IMR-90 (cell line): ENCODE results near the gene USB1. TPM values are rescaled to one million over a fixed set of nuclear protein-coding genes. Genes with fewer than 3 reads are reported as not detected.

Experiments used
- ATAC-seq: fragments of 200-7000 bp; cut with Tn5 transposase; 2 replicates; pipeline ENCODE4 v1.9.1; 2020; ENCODE audit warnings: low read depth, mild to moderate bottlenecking, moderate library complexity
- BruUV-seq: library from RNA; stranded (reverse); fragments of 400-500 nt; replicated peaks from 2 replicates; lab custom pipeline; 2021; lab: Mats Ljungman, UMichigan
- CTCF ChIA-PET: fragments of 300-600 bp; formaldehyde crosslinking; extraction: SDS; loops from one replicate; lab custom pipeline; 2021; ENCODE audit warnings: antibody characterized with exemption; lab: Yijun Ruan, JAX
- POLR2A ChIA-PET: fragments of 300-600 bp; sonication (Branson Sonifier 250); formaldehyde crosslinking; loops from one replicate; lab custom pipeline; 2022; ENCODE audit warnings: antibody characterized with exemption; ENCODE audit not compliant: unreplicated experiment; lab: Charles Lee
- DNase-seq: peaks from one replicate; pipeline ENCODE4 v3.0.0; 2013
- H2AFZ ChIP-seq: replicated peaks from 2 replicates; pipeline ENCODE3; 2013; ENCODE audit warnings: low read length, mild to moderate bottlenecking; ENCODE audit not compliant: poor library complexity
- H2AK5ac ChIP-seq: 2 replicates; pipeline ENCODE4 v1.6.1; 2013; ENCODE audit warnings: low read depth, low read length, inconsistent platforms
- H2AK9ac ChIP-seq: replicated peaks from 2 replicates; pipeline ENCODE3; 2013; ENCODE audit warnings: mild to moderate bottlenecking, low read depth, low read length, moderate library complexity; ENCODE audit not compliant: poor library complexity
- H2BK120ac ChIP-seq: 2 replicates; pipeline ENCODE4 v1.6.1; 2013; ENCODE audit warnings: low read depth, low read length, inconsistent platforms
- H2BK15ac ChIP-seq: 3 replicates; pipeline ENCODE4 v1.6.1; 2013; ENCODE audit warnings: low read depth, low read length, inconsistent platforms
- H2BK20ac ChIP-seq: 2 replicates; pipeline ENCODE4 v1.6.1; 2013; ENCODE audit warnings: low read depth, mild to moderate bottlenecking, inconsistent platforms, low read length, moderate library complexity
- H2BK5ac ChIP-seq: 2 replicates; pipeline ENCODE4 v1.6.1; 2013; ENCODE audit warnings: mild to moderate bottlenecking, low read depth, low read length, inconsistent platforms; ENCODE audit not compliant: poor library complexity, severe bottlenecking
- H3K14ac ChIP-seq: replicated peaks from 2 replicates; pipeline ENCODE4 v1.6.1; 2013; ENCODE audit warnings: low read depth, low read length, inconsistent platforms
- H3K18ac ChIP-seq: 2 replicates; pipeline ENCODE4 v1.6.1; 2013; ENCODE audit warnings: low read depth, low read length, control low read depth
- H3K23ac ChIP-seq: 2 replicates; pipeline ENCODE4 v1.6.1; 2013; ENCODE audit warnings: low read depth, low read length, inconsistent platforms
- H3K27ac ChIP-seq: 2 replicates; pipeline ENCODE4 v1.5.1; 2013; ENCODE audit warnings: mild to moderate bottlenecking, control low read depth, low read length; ENCODE audit not compliant: insufficient read depth
- H3K27me3 ChIP-seq: 2 replicates; pipeline ENCODE4 v1.6.1; 2013; ENCODE audit warnings: low read length; ENCODE audit not compliant: control insufficient read depth, insufficient read depth
- H3K36me3 ChIP-seq: 2 replicates; pipeline ENCODE4 v1.6.1; 2013; ENCODE audit warnings: low read length, mixed read lengths; ENCODE audit not compliant: control insufficient read depth, insufficient read depth
- H3K4ac ChIP-seq: 2 replicates; pipeline ENCODE4 v1.6.1; 2013; ENCODE audit warnings: low read depth, low read length, inconsistent platforms
- H3K4me1 ChIP-seq: 2 replicates; pipeline ENCODE4 v1.6.1; 2013; ENCODE audit warnings: low read length, mixed read lengths; ENCODE audit not compliant: control insufficient read depth, insufficient read depth
- H3K4me2 ChIP-seq: 2 replicates; pipeline ENCODE4 v1.6.1; 2013; ENCODE audit warnings: low read depth, mild to moderate bottlenecking, control low read depth, low read length, moderate library complexity
- H3K4me3 ChIP-seq: 2 replicates; pipeline ENCODE4 v1.5.1; 2013; ENCODE audit warnings: low read depth, mild to moderate bottlenecking, control low read depth, low read length, moderate library complexity; ENCODE audit not compliant: insufficient read depth
- H3K56ac ChIP-seq: 2 replicates; pipeline ENCODE4 v1.6.1; 2013; ENCODE audit warnings: low read length, inconsistent platforms; ENCODE audit not compliant: insufficient read depth; ENCODE audit errors: extremely low read depth
- H3K79me1 ChIP-seq, 2 experiments: 2 replicates each; pipeline ENCODE4 v1.6.1; 2013; ENCODE audit warnings: low read length in 2 of 2, inconsistent platforms in 1 of 2, low read depth in 1 of 2
- H3K9ac ChIP-seq: 2 replicates; pipeline ENCODE4 v1.6.1; 2013; ENCODE audit warnings: low read depth, low read length, control low read depth
- H3K9me1 ChIP-seq: 2 replicates; pipeline ENCODE4 v1.6.1; 2013; ENCODE audit warnings: low read length, inconsistent platforms; ENCODE audit not compliant: insufficient read depth
- H3K9me3 ChIP-seq: 2 replicates; pipeline ENCODE4 v1.6.1; 2013; ENCODE audit warnings: low read length; ENCODE audit not compliant: control insufficient read depth, insufficient read depth
- H4K20me1 ChIP-seq: 2 replicates; pipeline ENCODE4 v1.6.1; 2013; ENCODE audit warnings: low read length, inconsistent platforms; ENCODE audit not compliant: insufficient read depth
- H4K5ac ChIP-seq: 2 replicates; pipeline ENCODE4 v1.6.1; 2013; ENCODE audit warnings: mild to moderate bottlenecking, low read depth, low read length, control low read depth
- H4K8ac ChIP-seq, 2 experiments: 2 replicates each; pipeline ENCODE4 v1.6.1; 2013; ENCODE audit warnings: low read depth in 2 of 2, low read length in 2 of 2, control low read depth in 1 of 2, inconsistent platforms in 1 of 2
- H4K91ac ChIP-seq: 2 replicates; pipeline ENCODE4 v1.6.1; 2013; ENCODE audit warnings: low read depth, low read length, inconsistent platforms; ENCODE audit not compliant: insufficient read depth
- BHLHE40 ChIP-seq: fragments of 150-350 bp; IDR thresholded peaks from 2 replicates; pipeline ENCODE4 v1.6.1; 2016; ENCODE audit warnings: mild to moderate bottlenecking, low read depth, low read length
- CEBPB ChIP-seq: IDR thresholded peaks from 2 replicates; pipeline ENCODE4 v1.6.1; 2012; ENCODE audit warnings: low read depth, low read length, improper control_type of control experiment
- CHD1 ChIP-seq: IDR thresholded peaks from 2 replicates; pipeline ENCODE4 v1.6.1; 2012; ENCODE audit warnings: low read depth, low read length, improper control_type of control experiment
- FOS ChIP-seq: fragments of 150-350 bp; IDR thresholded peaks from 2 replicates; pipeline ENCODE4 v1.6.1; 2016; ENCODE audit warnings: low read depth, low read length
- MAFK ChIP-seq: IDR thresholded peaks from 2 replicates; pipeline ENCODE4 v1.6.1; 2012; ENCODE audit warnings: low read depth, low read length, improper control_type of control experiment
- MAZ ChIP-seq: IDR thresholded peaks from 2 replicates; pipeline ENCODE4 v1.6.1; 2012; ENCODE audit warnings: low read depth, mild to moderate bottlenecking, low read length, improper control_type of control experiment, moderate library complexity, borderline replicate concordance
- MXI1 ChIP-seq: IDR thresholded peaks from 2 replicates; pipeline ENCODE4 v1.6.1; 2012; ENCODE audit warnings: low read depth, mild to moderate bottlenecking, low read length, moderate library complexity, borderline replicate concordance
- NFE2L2 ChIP-seq: fragments of 150-350 bp; IDR thresholded peaks from 2 replicates; pipeline ENCODE4 v1.6.1; 2016; ENCODE audit warnings: low read depth, mild to moderate bottlenecking, low read length
- POLR2A ChIP-seq: IDR thresholded peaks from 2 replicates; pipeline ENCODE4 v1.6.1; 2012; ENCODE audit warnings: mild to moderate bottlenecking, low read depth, low read length
- RAD21 ChIP-seq: IDR thresholded peaks from 2 replicates; pipeline ENCODE4 v1.6.1; 2012; ENCODE audit warnings: low read length, improper control_type of control experiment
- RCOR1 ChIP-seq: IDR thresholded peaks from 2 replicates; pipeline ENCODE4 v1.6.1; 2012; ENCODE audit warnings: mild to moderate bottlenecking, low read length, improper control_type of control experiment; ENCODE audit not compliant: insufficient replicate concordance
- RFX5 ChIP-seq: IDR thresholded peaks from 2 replicates; pipeline ENCODE4 v1.8.0; 2012; ENCODE audit warnings: low read depth, mild to moderate bottlenecking, low read length, moderate library complexity
- SMC3 ChIP-seq: fragments of 150-350 bp; IDR thresholded peaks from 2 replicates; pipeline ENCODE4 v1.6.1; 2016; ENCODE audit warnings: low read depth, mild to moderate bottlenecking, antibody characterized with exemption, low read length, moderate library complexity
- WGBS, 2 experiments: methylation state at CpG; one replicate each; pipeline versions ENCODE4 v1.1.5 to v1.1.7; 2013; ENCODE audit warnings: missing lambda C conversion rate in 2 of 2; ENCODE audit not compliant: insufficient read length in 1 of 2; ENCODE audit errors: extremely low coverage in 2 of 2; 5-methylcytosine and 5-hydroxymethylcytosine counted together
- dilution Hi-C: fragments of 300-500 bp; cut with HindIII; formaldehyde crosslinking; loops from one replicate; pipeline ENCODE4 v1.14.3; 2018; ENCODE audit warnings: low sequenced_read_pairs; ENCODE audit not compliant: unreplicated experiment
- in situ Hi-C: fragments of 300-500 bp; cut with MboI; formaldehyde crosslinking; loops from 3 replicates; pipeline ENCODE4 v1.14.3; 2019; ENCODE audit warnings: low sequenced_read_pairs, inconsistent platforms, mixed read lengths
- intact Hi-C: fragments of 100-400 bp; cut with micrococcal nuclease; formaldehyde crosslinking; loops from 2 replicates; pipeline ENCODE4 v1.10.0; 2022
- polyA plus RNA-seq, 3 experiments: library from polyadenylated mRNA; depleted of rRNA; stranded (reverse); fragments of >200 nt; gene quantifications; 2 replicates each; pipeline ENCODE4 v1.2.3, GENCODE V29; 2012; ENCODE audit warnings: low replicate concordance in 1 of 3
- total RNA-seq: library from RNA; depleted of rRNA; stranded (reverse); fragments of >200 nt; gene quantifications from 2 replicates; pipeline ENCODE4 v1.2.3, GENCODE V29; 2012
- TF ChIP-seq, protein P1 (sequence below): fragments of 150-350 bp; IDR thresholded peaks from 2 replicates; pipeline ENCODE4 v1.6.1; 2016; ENCODE audit warnings: low read depth, mild to moderate bottlenecking, low read length, moderate library complexity, borderline replicate concordance
- TF ChIP-seq, protein P2 (sequence below): conservative IDR thresholded peaks from 2 replicates; pipeline ENCODE4 v1.5.1; 2012; ENCODE audit warnings: mild to moderate bottlenecking, low read depth, low read length, improper control_type of control experiment
- TF ChIP-seq, protein P3 (sequence below): fragments of 150-350 bp; IDR thresholded peaks from 2 replicates; pipeline ENCODE4 v1.6.1; 2017; ENCODE audit warnings: mild to moderate bottlenecking, antibody characterized with exemption, low read length, low read depth

Gene USB1
- total and polyA plus RNA-seq, 2 of the 4 experiments (the other 2 are of a cell fraction) = 45.9 to 94.9 TPM

DNA sequence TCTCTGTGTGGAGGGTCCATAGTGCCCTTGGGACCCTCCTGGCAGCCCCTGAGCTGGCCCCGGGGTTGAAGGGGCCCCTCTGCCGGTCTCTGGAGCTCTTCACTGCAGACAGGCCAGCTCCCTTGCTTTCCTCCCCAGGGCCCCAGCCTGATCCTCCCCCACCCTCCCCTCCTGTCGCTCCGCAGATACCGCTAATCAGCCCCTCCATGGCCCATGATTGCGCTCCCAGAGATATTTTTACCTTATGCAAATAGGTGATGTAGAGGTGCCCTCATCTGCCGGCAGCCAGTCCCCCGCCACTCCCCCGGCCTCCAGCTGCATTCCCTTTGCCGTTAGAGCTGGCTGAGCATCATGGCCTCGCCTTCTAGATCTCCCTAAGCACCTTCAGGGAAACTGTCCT, 33.6 kb downstream of the USB1 start:
- no CpG with 5 or more reads among the region's 11 CpGs for WGBS, 2 experiments
- no peak overlapping the region for H3K9ac ChIP-seq
- no TSS peak for BruUV-seq
- no peak overlapping the region for H3K4me2 ChIP-seq
- H3K4me3 ChIP-seq = no peak overlapping the region
- H3K27ac ChIP-seq = no peak overlapping the region
- H4K8ac ChIP-seq = no peak overlapping the region
- no peaks in the 10 kb centered on the region for H3K9me3 ChIP-seq
- TF ChIP-seq MAFK (no peak), CHD1 (no peak), BHLHE40 (no peak), RCOR1 (no peak), FOS (no peak), NFE2L2 (no peak), RAD21 (no peak), POLR2A (no peak), MAZ (no peak), CEBPB (no peak), SMC3 (no peak), MXI1 (no peak), RFX5 (no peak)
- TF ChIP-seq, protein P1, sequence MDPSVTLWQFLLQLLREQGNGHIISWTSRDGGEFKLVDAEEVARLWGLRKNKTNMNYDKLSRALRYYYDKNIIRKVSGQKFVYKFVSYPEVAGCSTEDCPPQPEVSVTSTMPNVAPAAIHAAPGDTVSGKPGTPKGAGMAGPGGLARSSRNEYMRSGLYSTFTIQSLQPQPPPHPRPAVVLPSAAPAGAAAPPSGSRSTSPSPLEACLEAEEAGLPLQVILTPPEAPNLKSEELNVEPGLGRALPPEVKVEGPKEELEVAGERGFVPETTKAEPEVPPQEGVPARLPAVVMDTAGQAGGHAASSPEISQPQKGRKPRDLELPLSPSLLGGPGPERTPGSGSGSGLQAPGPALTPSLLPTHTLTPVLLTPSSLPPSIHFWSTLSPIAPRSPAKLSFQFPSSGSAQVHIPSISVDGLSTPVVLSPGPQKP = no peak
- TF ChIP-seq, protein P2, sequence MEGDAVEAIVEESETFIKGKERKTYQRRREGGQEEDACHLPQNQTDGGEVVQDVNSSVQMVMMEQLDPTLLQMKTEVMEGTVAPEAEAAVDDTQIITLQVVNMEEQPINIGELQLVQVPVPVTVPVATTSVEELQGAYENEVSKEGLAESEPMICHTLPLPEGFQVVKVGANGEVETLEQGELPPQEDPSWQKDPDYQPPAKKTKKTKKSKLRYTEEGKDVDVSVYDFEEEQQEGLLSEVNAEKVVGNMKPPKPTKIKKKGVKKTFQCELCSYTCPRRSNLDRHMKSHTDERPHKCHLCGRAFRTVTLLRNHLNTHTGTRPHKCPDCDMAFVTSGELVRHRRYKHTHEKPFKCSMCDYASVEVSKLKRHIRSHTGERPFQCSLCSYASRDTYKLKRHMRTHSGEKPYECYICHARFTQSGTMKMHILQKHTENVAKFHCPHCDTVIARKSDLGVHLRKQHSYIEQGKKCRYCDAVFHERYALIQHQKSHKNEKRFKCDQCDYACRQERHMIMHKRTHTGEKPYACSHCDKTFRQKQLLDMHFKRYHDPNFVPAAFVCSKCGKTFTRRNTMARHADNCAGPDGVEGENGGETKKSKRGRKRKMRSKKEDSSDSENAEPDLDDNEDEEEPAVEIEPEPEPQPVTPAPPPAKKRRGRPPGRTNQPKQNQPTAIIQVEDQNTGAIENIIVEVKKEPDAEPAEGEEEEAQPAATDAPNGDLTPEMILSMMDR = no peak
- TF ChIP-seq, protein P3, sequence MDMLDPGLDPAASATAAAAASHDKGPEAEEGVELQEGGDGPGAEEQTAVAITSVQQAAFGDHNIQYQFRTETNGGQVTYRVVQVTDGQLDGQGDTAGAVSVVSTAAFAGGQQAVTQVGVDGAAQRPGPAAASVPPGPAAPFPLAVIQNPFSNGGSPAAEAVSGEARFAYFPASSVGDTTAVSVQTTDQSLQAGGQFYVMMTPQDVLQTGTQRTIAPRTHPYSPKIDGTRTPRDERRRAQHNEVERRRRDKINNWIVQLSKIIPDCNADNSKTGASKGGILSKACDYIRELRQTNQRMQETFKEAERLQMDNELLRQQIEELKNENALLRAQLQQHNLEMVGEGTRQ = no peak
- no peaks in the 10 kb centered on the region for H3K4me1 ChIP-seq
- no peak overlapping the region for H2BK5ac ChIP-seq
- H2BK15ac ChIP-seq = no peak overlapping the region
- DNase-seq = no peak
- H3K23ac ChIP-seq = no peak overlapping the region
- no peaks in the 10 kb centered on the region for H3K79me1 ChIP-seq
- no peaks in the 10 kb centered on the region for H3K36me3 ChIP-seq
- no peak overlapping the region for H4K91ac ChIP-seq
- no peak overlapping the region for H4K5ac ChIP-seq
- POLR2A ChIA-PET = no interaction called here
- H3K14ac ChIP-seq = no peak overlapping the region
- H3K4ac ChIP-seq = no peak overlapping the region
- no peak overlapping the region for H3K18ac ChIP-seq
- no peaks in the 10 kb centered on the region for H4K20me1 ChIP-seq
- H3K56ac ChIP-seq = no peak overlapping the region
- H2AFZ ChIP-seq = no peak overlapping the region
- CTCF ChIA-PET = interaction anchor here (1.5 kb wide), 1 partner anchor 87 kb away, joined by 3 read pairs; no protein-coding TSS in a partner anchor
- H2BK120ac ChIP-seq = no peak overlapping the region
- H2AK5ac ChIP-seq = no peak overlapping the region
- no peak overlapping the region for H2BK20ac ChIP-seq
- peaks cover 18% of the 10 kb centered on the region for H3K27me3 ChIP-seq
- no peak overlapping the region for H2AK9ac ChIP-seq
- no peak for ATAC-seq
- dilution Hi-C loops (no loop called here), intact Hi-C loops (no loop called here), in situ Hi-C loops (no loop called here)
- H3K9me1 ChIP-seq = no peaks in the 10 kb centered on the region; the same call in 1 of the 2 replicates
